SK-N-SH (cell line): Measurements from ENCODE around the gene BTBD9. TPM values are rescaled to one million over a fixed set of nuclear protein-coding genes. Genes with fewer than 3 reads are reported as not detected.

Experiments used
- CTCF ChIA-PET: fragments of 300-600, 350-600 bp; formaldehyde crosslinking; extraction: SDS; loops from one replicate; lab custom pipeline; 2021; lab: Yijun Ruan, JAX
- POLR2A ChIA-PET: fragments of 350-600 bp; sonication (Branson Sonifier 250); formaldehyde crosslinking; extraction: SDS; loops from one replicate; lab custom pipeline; 2020; ENCODE audit warnings: antibody characterized with exemption, inconsistent platforms; lab: Yijun Ruan, JAX
- DNase-seq: peaks from one replicate; pipeline ENCODE4 v3.0.0; 2012
- H2AFZ ChIP-seq: fragments of 200-600 bp; sonication (generic); 2 replicates; pipeline ENCODE4 v1.8.1; 2016; ENCODE audit warnings: antibody characterized with exemption, mild to moderate bottlenecking, low read depth
- H3F3A ChIP-seq: fragments of 200-600 bp; sonication (generic); replicated peaks from 2 replicates; pipeline ENCODE3; 2016; ENCODE audit warnings: antibody characterized with exemption, mild to moderate bottlenecking; ENCODE audit not compliant: insufficient read depth
- H3K27ac ChIP-seq, 2 experiments: fragments of 200-500 bp in 1 of 2; fragments of 200-600 bp in 1 of 2; sonication (Bioruptor generic) in 1 of 2; sonication (generic), shearing (Covaris generic) in 1 of 2; 2 replicates each; pipeline versions ENCODE4 v1.5.1 to v1.6.1; 2014 to 2016; ENCODE audit warnings: low read depth in 2 of 2, inconsistent platforms in 1 of 2, low read length in 1 of 2, mild to moderate bottlenecking in 1 of 2, mixed read lengths in 1 of 2
- H3K27me3 ChIP-seq: fragments of 200-600 bp; sonication (generic), shearing (Covaris generic); 2 replicates; pipeline ENCODE4 v1.6.1; 2016; ENCODE audit warnings: mixed run types; ENCODE audit not compliant: insufficient read depth
- H3K36me3 ChIP-seq, 2 experiments: fragments of 200-500 bp in 1 of 2; fragments of 200-600 bp in 1 of 2; sonication (Bioruptor generic) in 1 of 2; sonication (generic) in 1 of 2; replicated peaks in 1 of 2; 2 replicates each; pipeline versions ENCODE3 to v1.5.1; 2014 to 2016; ENCODE audit warnings: low read length in 1 of 2, mild to moderate bottlenecking in 1 of 2; ENCODE audit not compliant: insufficient read depth in 2 of 2, control insufficient read depth in 1 of 2
- H3K4me1 ChIP-seq, 2 experiments: fragments of 200-500 bp in 1 of 2; fragments of 200-600 bp in 1 of 2; sonication (Bioruptor generic) in 1 of 2; sonication (generic), shearing (Covaris generic) in 1 of 2; 2 replicates each; pipeline versions ENCODE4 v1.5.1 to v1.6.1; 2014 to 2016; ENCODE audit warnings: low read depth in 1 of 2, low read length in 1 of 2, mixed run types in 1 of 2; ENCODE audit not compliant: insufficient read depth in 2 of 2, control insufficient read depth in 1 of 2
- H3K4me2 ChIP-seq: fragments of 200-600 bp; sonication (generic), shearing (Covaris generic); 2 replicates; pipeline ENCODE4 v1.6.1; 2017; ENCODE audit warnings: mixed run types
- H3K4me3 ChIP-seq, 2 experiments: fragments of 200-500 bp in 1 of 2; fragments of 200-600 bp in 1 of 2; sonication (Bioruptor generic) in 1 of 2; sonication (generic), shearing (Covaris generic) in 1 of 2; 2 replicates each; pipeline versions ENCODE4 v1.5.1 to v1.8.1; 2014 to 2016; ENCODE audit warnings: low read depth in 2 of 2, inconsistent platforms in 1 of 2, low read length in 1 of 2, mild to moderate bottlenecking in 1 of 2, mixed read lengths in 1 of 2, moderate library complexity in 1 of 2
- H3K79me2 ChIP-seq: fragments of 200-600 bp; sonication (generic); 2 replicates; pipeline ENCODE4 v1.8.1; 2017; ENCODE audit warnings: mild to moderate bottlenecking; ENCODE audit not compliant: insufficient read depth
- H3K9ac ChIP-seq: fragments of 200-600 bp; sonication (generic); 2 replicates; pipeline ENCODE4 v1.6.1; 2017; ENCODE audit warnings: mixed run types
- H3K9me2 ChIP-seq: fragments of 200-600 bp; sonication (generic); 2 replicates; pipeline ENCODE4 v1.6.1; 2017; ENCODE audit warnings: mixed run types
- H3K9me3 ChIP-seq: fragments of 200-600 bp; sonication (generic); 2 replicates; pipeline ENCODE4 v1.6.1; 2017; ENCODE audit warnings: mixed run types, mild to moderate bottlenecking, moderate library complexity
- H4K20me1 ChIP-seq: fragments of 200-600 bp; sonication (generic); 2 replicates; pipeline ENCODE4 v1.6.1; 2017; ENCODE audit warnings: mild to moderate bottlenecking, mixed run types; ENCODE audit not compliant: insufficient read depth
- CHD2 ChIP-seq: fragments of 150-350 bp; IDR thresholded peaks from 2 replicates; pipeline ENCODE4 v1.6.1; 2018; ENCODE audit warnings: low read length; ENCODE audit not compliant: partially characterized antibody
- EP300 ChIP-seq, 2 experiments: IDR thresholded peaks; 2 replicates each; pipeline versions ENCODE4 v1.4.0 to v1.6.1; 2012; ENCODE audit warnings: borderline replicate concordance in 1 of 2, low read depth in 1 of 2, low read length in 1 of 2
- FOSL2 ChIP-seq: IDR thresholded peaks from 2 replicates; pipeline ENCODE4 v1.4.0; 2012; ENCODE audit warnings: low read depth, mild to moderate bottlenecking, moderate library complexity, borderline replicate concordance
- FOXJ3 ChIP-seq: sonication (generic); formaldehyde crosslinking; IDR thresholded peaks from 2 replicates; pipeline ENCODE4 v1.5.1; 2020; ENCODE audit warnings: mild to moderate bottlenecking, missing genetic modification reagents
- FOXM1 ChIP-seq: IDR thresholded peaks from 2 replicates; pipeline ENCODE4 v1.4.0; 2012; ENCODE audit warnings: low read depth, mild to moderate bottlenecking
- GATA2 ChIP-seq: sonication (generic); formaldehyde crosslinking; IDR thresholded peaks from 2 replicates; pipeline ENCODE4 v1.5.0; 2020; ENCODE audit warnings: mild to moderate bottlenecking, missing genetic modification reagents
- IRF3 ChIP-seq: fragments of 150-350 bp; IDR thresholded peaks from 2 replicates; pipeline ENCODE4 v1.6.1; 2016; ENCODE audit warnings: mild to moderate bottlenecking, low read depth, low read length
- MAX ChIP-seq: IDR thresholded peaks from 2 replicates; pipeline ENCODE4 v1.4.0; 2012; ENCODE audit warnings: low read depth
- NFIC ChIP-seq: IDR thresholded peaks from 2 replicates; pipeline ENCODE4 v1.4.0; 2012; ENCODE audit warnings: borderline replicate concordance
- RAD21 ChIP-seq: IDR thresholded peaks from 2 replicates; pipeline ENCODE4 v1.6.1; 2012; ENCODE audit warnings: mild to moderate bottlenecking, low read length
- RCOR1 ChIP-seq: fragments of 150-350 bp; IDR thresholded peaks from 2 replicates; pipeline ENCODE4 v1.6.1; 2017; ENCODE audit warnings: antibody characterized with exemption, low read length
- RFX5 ChIP-seq: IDR thresholded peaks from 2 replicates; pipeline ENCODE4 v1.6.1; 2012; ENCODE audit warnings: mild to moderate bottlenecking, improper control_type of control experiment, low read length
- TAF1 ChIP-seq: IDR thresholded peaks from 2 replicates; pipeline ENCODE4 v1.6.1; 2012; ENCODE audit warnings: low read depth, mild to moderate bottlenecking, low read length, moderate library complexity, borderline replicate concordance
- TEAD4 ChIP-seq: IDR thresholded peaks from 2 replicates; pipeline ENCODE4 v1.4.0; 2012; ENCODE audit warnings: mild to moderate bottlenecking, borderline replicate concordance; ENCODE audit not compliant: insufficient read depth
- WGBS: methylation state at CpG from one replicate; pipeline ENCODE4 v1.1.6; 2017; ENCODE audit warnings: low lambda C conversion rate; 5-methylcytosine and 5-hydroxymethylcytosine counted together
- polyA plus RNA-seq, 3 experiments: library from polyadenylated mRNA; depleted of rRNA; stranded (reverse); fragments of >200 nt; gene quantifications; 2 replicates each; pipeline ENCODE4 v1.2.3, GENCODE V29; 2012
- TF ChIP-seq, protein P1 (sequence below): IDR thresholded peaks from 2 replicates; pipeline ENCODE4; 2012

BTBD9 gene
- polyA plus RNA-seq, 1 of the 3 experiments (the other 2 are of a cell fraction), result 2.2 TPM

DNA sequence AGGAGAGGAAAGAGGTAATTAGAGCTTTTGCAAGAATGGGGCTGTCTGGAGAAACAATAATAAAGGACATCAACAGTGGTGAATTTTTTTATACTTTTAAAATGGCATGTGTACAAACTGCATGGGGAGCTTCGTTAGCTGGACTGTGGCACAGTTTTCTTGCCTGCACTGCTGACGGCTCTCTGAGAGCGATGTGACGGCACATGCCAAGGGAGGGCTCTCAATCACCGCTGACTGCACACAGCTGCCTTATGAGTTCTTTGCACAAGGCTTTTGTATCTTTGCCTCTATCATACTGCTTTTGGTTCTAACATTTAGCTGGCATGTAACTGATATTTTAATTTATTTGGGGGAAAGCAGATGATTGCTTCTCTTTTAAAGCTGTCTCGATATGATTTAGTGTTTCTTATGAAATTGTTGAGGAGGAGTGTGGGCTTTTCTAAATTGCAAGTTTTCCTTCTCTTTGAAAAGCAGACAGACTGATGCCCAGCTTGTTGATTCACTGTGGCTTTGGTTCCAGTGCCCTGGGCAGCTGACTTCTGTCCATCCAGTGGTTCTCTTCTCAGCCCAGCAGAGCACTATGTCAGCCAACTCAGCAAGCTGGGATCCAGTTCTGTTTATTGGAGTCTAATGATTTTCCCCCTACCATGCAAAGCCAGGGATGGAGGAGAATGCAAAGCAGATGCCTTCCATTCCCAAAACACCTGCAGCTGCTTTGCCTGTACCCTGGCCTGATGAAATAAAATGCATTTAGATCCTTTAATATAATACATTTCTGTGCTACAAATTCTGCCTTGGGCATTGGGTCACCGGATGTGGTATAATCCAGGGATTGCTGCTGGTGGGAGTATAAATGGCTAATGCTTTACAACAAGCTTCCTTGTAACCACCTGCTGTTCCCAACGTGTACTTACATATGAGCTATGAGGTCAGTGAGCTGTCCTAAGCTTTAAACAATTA is 496.3 kb downstream of the BTBD9 start:
- no peaks in the 10 kb centered on the region for H3K9me2 ChIP-seq
- peak; percentile 71 for DNase-seq
- ChIA-PET POLR2A (no interaction called here), CTCF (interaction anchor here (0.6 to 2.0 kb wide), 9 partner anchors 17 to 427 kb away, joined by 3 to 7 read pairs (median 3); no protein-coding TSS in a partner anchor)
- no peak overlapping the region for H3K4me2 ChIP-seq
- peaks cover 20% of the 10 kb centered on the region for H3K79me2 ChIP-seq
- no peaks in the 10 kb centered on the region for H3K9me3 ChIP-seq
- no peaks in the 10 kb centered on the region for H3K27me3 ChIP-seq
- WGBS, result 77% methylated on average over 8 of the region's 8 CpGs
- peaks cover 69% of the 10 kb centered on the region for H4K20me1 ChIP-seq
- no peak overlapping the region for H3K9ac ChIP-seq
- TF ChIP-seq RFX5 (no peak; the same call in 1 of the 2 replicates), RAD21 (0 out of 2 replicates have a peak, but pooled peaks have one; percentile 23), FOXJ3 (peak; percentile 55; the same call in 1 of the 2 replicates), RCOR1 (peak; percentile 90), IRF3 (no peak), MAX (no peak), CHD2 (peak; percentile 74), GATA2 (CRISPR knock-in tag) (0 out of 2 replicates have a peak, but pooled peaks have one; percentile 36), TAF1 (no peak), FOSL2 (no peak), NFIC (no peak), FOXM1 (no peak), EP300 (IDR thresholded peaks at IDR 0.05; ENCODE audit: borderline replicate concordance in 1 of 2, low read depth in 1 of 2, low read length in 1 of 2) (peak in 1 of 2 experiments; percentile 88; a peak in 2 of 4 replicates), TEAD4 (no peak)
- TF ChIP-seq, protein P1, sequence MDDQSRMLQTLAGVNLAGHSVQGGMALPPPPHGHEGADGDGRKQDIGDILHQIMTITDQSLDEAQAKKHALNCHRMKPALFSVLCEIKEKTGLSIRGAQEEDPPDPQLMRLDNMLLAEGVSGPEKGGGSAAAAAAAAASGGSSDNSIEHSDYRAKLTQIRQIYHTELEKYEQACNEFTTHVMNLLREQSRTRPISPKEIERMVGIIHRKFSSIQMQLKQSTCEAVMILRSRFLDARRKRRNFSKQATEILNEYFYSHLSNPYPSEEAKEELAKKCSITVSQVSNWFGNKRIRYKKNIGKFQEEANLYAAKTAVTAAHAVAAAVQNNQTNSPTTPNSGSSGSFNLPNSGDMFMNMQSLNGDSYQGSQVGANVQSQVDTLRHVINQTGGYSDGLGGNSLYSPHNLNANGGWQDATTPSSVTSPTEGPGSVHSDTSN, result no peak
- H3K27ac ChIP-seq, result peak overlapping the region in 1 of 2 experiments; percentile 92; a peak in 2 of 4 replicates
- H3K4me3 ChIP-seq, result no peak overlapping the region
- H2AFZ ChIP-seq, result no peak overlapping the region
- peaks cover 3 to 19% of the 10 kb centered on the region in 2 experiments for H3K36me3 ChIP-seq
- peaks cover 0 to 42% of the 10 kb centered on the region in 2 experiments; a peak in 2 of 4 replicates for H3K4me1 ChIP-seq
- no peaks in the 10 kb centered on the region for H3F3A ChIP-seq
